NCI-H1930 (cell line): ENCODE results near the gene KCND3.
A peak's percentile ranks its signal among the peaks of the same experiment; 100 is the strongest.
"Not testable (repeated sequence)": the region's sequence is repeated elsewhere in the genome, so short reads cannot be mapped to it uniquely, and the experiment has no call there.

Experiments used
- DNase-seq, 2 experiments: peaks; one replicate each; lab custom pipeline; 2025; lab: John Stamatoyannopoulos, UW

Gene KCND3

GRCh38 chr1:111743679-111744101 is 245.8 kb downstream of the KCND3 start:
- no peak for DNase-seq

DNA sequence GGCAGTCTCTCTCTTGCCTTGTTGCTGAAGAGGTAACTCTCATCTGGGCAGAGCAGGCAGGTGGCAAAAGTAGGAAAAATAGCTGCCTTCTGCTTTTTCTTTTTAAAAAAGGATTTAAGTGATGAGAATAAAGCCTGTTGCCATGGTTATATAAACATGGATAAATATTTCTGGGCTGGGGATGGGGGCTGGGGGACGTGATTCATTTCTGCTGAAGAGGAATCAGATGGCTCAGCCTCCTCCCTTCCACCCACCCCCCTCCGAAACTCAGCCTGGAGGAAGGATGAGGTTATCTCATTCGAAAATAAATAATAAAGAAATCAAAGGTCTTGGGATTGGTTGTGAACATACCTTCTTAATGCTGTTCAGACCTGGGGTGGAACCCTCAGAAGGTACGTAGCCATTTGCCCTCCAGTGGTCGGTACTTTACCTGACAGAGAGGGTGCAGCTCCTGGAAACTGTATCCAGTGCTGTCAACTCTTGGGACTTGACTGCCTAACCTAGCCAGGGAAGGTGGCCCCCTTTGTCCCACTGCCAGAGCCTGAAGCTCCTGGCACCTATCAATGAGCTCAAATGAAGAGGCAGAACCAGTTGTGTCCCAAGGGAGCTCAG is 246.4 kb downstream of the KCND3 start:
- no peak for DNase-seq

GRCh38 chr1:111742292-111742691 is 247.2 kb downstream of the KCND3 start:
- not testable (repeated sequence) for DNase-seq

DNA sequence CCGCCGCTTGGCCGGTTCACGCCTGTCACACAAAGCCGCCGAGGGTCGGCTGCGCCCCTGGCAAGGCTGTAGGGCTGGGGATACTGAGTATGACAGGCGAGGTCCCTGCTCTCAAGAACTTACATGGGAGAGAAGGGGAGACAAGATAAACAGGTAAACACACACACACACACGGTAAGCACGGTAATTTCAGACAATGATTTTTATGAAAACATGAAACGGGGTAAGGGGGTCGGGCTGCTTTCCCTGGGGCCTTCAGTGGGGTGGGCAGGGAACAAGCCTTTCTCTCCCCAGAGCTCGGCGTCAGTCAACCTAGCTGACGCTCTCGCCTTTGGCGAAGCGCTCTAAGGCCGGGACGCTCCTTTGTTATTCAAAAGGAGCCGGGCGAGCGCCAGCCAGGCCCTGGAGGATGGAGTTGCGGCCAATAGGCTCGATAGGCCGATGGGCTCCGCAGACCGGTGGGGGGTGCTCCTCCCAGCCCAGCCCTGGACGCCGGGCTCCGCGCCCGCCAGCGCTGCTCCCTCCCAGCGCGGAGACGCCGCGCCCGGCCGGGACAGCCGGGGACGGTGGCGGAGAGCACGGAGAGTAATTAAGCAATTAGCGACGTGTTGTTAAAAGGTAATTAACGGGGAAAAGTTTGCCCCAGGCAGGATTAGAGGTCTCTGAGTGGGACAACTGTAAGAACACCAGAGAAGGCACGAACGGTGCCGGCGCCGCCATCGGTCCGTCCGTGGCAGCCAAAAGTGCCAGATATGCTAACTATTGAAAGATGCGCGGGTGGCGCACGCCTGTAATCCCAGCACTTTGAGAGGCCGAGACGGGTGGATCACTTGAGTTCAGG is 249.3 kb downstream of the KCND3 start:
- DNase-seq, result peak; percentile 60 to 68

GRCh38 chr1:111739194-111739924 is 250.1 kb downstream of the KCND3 start, which contains the start of gene INKA2:
INKA2 (minus strand) TSS chr1:111739395; CDS start chr1:111739242, 153 bp downstream.
- DNase-seq, result peak; percentile 82 to 86

DNA sequence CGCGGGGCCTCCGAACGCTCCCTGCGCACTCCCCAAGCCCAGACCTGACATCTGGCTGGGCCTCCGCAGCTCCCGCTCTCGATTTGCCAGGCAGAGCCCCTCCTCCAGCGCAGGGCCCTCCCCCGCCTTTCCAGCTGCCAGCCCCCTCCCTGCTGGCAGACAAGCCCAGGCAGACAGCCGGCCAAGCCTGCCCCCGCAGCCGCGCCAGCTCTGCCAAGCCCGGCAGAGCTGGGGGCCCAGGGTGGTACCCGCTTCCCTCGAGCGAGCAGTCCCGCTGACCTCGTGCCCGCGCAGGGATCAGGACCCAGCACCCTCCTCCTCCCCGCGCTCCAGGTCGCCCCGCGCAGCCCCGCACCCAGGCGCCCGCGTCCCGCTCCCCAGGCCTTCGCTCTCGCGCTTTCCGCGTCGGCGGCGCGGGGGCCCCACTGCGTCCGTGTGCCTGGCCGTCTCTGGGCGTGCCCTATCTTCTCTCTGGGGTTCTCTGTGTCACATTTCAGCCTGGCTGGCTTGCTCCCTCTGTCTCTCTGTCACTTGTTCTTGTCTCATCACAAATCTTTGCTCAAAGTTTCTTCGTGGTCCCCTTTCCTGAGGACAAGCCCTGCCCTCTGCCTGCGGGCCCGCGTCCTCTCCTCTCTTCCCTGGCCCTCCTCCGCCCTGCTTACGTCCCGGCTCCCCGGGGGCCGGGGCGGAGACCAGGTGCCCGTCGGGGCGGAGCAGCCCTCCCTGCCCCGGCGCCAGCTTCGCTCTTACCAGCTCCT is 250.9 kb downstream of the KCND3 start:
- peak; percentile 28 to 48 for DNase-seq

- no peak for DNase-seq
Observed at GRCh38 chr1:111738133-111738435, 251.4 kb downstream of the KCND3 start.

GRCh38 chr1:111737216-111738132 is 252.0 kb downstream of the KCND3 start:
- no peak for DNase-seq

DNA sequence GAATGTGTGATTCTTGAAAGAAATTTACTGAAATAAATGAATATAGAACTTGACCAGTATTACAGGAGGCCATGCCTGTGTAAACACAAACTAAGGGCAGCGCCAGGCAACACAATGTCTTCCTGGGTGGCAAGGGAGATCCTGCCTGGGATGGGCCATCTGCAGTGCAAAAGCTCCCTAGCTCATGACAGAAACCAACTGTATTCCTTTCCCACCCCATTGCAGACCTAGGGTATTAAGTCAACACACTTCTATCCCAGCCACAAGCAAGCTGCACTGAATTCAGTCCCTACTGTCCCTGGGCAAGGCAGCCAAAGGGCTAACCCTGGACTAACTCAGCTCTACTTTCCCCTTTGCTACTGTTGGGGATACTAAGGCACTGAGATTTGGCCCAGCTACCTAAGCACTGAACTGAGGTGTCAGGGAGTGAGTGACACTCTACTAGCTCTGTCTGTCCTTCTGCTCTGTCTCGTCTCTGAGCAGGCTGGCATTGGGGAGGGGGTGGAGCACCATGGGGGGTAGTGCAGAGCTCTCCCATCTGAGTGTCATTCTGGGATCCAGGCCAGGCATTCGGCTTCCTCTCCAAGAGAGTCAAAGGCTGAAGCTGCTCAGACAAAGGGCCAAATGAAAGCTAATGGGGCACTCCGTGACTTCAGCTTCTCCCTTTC is 252.8 kb downstream of the KCND3 start:
- DNase-seq, result no peak

DNA sequence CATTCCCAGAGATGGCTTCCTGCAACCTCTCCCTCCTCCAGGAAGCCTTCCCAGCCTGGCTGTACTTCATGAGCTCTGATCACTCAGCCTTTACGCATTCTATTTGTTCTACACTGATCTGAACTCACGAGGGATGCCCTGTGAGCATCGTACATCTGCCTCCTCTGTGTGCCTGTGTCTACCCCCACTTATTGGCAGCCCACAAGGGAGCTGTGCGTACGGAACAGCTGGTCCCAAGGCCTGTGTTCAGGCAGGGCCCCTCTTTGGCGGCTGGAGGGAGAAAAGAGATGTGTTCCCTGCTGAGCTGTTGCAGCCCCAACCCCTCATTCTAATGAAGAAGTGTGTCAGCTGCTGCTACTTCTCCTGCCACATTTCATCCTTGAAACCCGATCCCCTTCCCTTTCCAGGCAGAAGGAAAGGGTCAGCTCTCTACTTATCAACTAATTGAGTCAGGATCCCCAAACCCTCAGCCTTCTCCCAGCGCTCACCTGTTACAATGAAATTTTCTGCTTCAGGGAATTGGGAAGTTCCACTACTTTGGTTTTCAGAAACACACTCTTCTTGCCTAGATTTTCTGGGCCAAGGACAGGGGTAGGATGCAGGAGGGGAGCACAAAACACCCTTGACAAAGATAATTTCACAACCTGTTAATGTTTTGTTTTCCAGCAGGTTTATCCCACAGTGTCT is 253.5 kb downstream of the KCND3 start:
- DNase-seq, result no peak

DNA sequence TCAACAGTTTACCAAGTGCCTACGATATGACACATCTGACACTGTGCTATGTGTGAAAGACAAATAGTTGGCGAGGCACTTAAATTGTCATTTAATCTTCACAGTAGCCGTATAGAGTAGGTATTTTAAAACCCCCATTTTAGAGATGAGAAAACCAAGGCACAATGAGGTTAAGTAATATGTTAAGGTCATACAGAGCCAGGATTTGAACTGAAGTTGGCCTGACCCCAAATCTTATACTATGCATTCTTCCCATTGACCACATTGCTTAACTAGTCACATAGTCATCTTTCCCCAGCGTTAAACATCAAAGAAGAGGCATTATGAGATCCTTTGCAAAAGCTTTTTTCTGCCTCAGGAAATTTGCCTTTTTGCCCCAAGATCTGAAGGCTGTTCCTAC is 254.1 kb downstream of the KCND3 start:
- no peak for DNase-seq

- no peak for DNase-seq
Observed at GRCh38 chr1:111734856-111735255, 254.6 kb downstream of the KCND3 start.

DNA sequence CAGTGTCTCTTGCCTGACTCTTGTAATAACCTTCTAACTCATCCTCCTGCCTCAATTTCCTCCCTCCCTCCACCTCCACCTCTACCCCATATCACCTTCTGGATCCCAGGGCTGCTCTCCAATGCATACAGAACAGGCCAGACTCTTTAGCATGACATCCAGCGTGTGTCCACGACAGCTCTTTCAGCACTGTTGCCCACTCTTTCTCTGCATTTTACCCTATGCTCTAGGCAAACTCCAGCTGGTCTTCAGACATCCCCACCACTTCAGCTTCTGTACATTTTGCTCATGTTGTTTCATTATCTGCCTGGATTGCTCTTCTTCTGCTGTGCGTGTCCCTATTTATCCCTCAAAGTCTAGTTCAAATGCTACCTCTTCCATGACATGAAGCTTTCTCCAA is 255.0 kb downstream of the KCND3 start:
- no peak for DNase-seq

GRCh38 chr1:111733992-111734341 is 255.5 kb downstream of the KCND3 start:
- no peak for DNase-seq

GRCh38 chr1:111733183-111733991 is 256.1 kb downstream of the KCND3 start:
- no peak for DNase-seq

DNA sequence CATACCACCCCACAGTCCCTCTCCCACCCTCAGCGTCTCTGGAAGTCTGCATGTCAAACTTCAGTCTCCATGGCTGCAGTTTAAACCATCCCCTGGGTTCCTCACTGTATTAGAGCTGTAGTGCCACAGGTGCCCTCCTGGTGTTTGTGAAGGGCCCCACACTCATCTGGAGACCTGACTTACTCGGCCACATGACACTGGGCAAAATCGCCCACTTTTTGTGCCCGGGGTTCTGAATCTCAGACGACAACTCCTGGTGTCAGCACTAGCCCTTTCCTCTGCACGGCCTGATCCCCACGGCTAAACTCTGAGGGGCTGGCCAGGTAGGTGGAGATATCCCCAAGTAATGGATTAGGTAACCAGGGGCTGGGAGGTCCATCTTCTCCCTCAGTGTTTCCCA is 256.8 kb downstream of the KCND3 start:
- no peak for DNase-seq

DNA sequence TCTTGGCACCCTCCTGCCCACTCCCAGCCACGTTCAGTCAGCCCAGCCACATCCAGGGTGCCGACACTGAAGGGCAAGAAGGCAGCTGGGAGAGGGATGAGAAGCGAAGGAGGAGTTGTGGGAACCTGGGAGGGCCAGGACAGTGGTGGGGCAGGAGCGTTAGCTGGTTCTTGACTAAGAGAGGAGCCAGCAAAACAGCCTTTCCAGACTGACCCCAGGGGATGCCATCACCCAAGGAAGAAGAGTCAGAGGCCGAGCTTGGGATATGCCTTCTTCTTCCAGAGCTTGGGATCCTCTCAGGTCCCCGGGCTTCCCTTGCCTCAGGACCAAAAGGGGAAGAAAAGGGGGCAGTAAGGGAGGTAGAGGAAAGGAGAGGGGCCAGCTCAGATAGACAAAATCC is 257.5 kb downstream of the KCND3 start:
- DNase-seq, result no peak

GRCh38 chr1:111730706-111731105 is 258.8 kb downstream of the KCND3 start:
- no peak for DNase-seq
